ENCODE data around the gene DLG5.
A peak's percentile ranks its signal among the peaks of the same experiment; 100 is the strongest.

The DLG5 gene

DNA sequence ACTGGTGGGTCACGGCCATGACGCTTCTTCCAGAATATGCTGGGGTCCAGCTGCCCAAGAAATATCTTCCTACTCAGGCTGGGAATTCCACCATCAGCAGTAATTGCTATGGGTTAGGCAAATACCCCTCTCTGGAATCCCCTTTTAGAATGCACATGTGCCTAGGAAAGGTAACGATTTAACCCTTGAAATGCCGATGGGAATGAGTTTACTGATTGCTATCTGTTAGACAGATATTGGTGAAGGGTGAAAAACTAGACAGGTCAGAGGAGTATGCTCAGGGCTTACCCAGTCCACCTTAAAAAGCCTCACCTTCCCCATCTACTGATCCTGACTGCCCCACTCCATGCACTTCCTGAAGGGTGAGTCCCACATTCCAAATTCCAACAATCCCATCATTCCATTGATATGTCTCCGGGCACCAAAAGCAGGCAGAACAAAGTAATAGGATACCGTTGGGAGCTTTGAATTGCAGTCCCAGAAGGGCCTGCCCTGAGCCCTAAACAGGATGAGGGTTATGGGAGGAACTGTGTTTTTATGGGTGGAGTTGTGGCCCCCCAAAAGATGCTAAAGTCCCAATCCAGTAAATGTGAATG, 59.3 kb downstream of the DLG5 start:
- DNase-seq (ENCODE audit: low spot score): no peak

- no peak for DNase-seq (ENCODE audit: low spot score)
Observed at GRCh38 chr10:77866598-77866997, 60.0 kb downstream of the DLG5 start.

- no peak for DNase-seq (ENCODE audit: low spot score)
Observed at GRCh38 chr10:77865580-77866324, 60.8 kb downstream of the DLG5 start.

- no peak for DNase-seq (ENCODE audit: low spot score)
Observed at GRCh38 chr10:77864151-77864851, 62.3 kb downstream of the DLG5 start.

GRCh38 chr10:77863446-77863845, 63.1 kb downstream of the DLG5 start:
- DNase-seq (ENCODE audit: low spot score): no peak

- DNase-seq (ENCODE audit: low spot score): no peak
Observed at GRCh38 chr10:77862595-77862994, 64.0 kb downstream of the DLG5 start.

- no peak for DNase-seq (ENCODE audit: low spot score)
Observed at GRCh38 chr10:77861366-77861765, 65.2 kb downstream of the DLG5 start.

DNA sequence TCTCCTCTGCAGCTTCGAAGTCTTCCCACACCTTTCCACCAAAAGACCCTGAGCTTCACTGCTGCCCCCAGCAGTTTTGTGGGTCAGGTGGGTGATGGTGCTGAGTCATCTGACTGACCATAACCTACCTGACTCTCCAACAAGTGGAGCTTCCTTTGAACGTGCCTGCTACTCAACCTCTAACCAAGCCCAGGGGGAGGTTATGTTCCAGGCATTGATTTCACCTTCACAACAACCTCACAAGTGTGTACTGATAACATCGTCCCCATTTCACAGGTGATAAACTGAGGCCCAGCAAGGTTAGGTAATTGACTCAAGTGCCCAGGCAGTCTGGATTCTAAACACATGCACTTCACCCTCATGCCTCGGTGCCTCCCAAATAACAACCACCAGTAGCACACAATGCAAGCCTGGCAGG, 66.7 kb downstream of the DLG5 start:
- DNase-seq (ENCODE audit: low spot score): no peak

DNA sequence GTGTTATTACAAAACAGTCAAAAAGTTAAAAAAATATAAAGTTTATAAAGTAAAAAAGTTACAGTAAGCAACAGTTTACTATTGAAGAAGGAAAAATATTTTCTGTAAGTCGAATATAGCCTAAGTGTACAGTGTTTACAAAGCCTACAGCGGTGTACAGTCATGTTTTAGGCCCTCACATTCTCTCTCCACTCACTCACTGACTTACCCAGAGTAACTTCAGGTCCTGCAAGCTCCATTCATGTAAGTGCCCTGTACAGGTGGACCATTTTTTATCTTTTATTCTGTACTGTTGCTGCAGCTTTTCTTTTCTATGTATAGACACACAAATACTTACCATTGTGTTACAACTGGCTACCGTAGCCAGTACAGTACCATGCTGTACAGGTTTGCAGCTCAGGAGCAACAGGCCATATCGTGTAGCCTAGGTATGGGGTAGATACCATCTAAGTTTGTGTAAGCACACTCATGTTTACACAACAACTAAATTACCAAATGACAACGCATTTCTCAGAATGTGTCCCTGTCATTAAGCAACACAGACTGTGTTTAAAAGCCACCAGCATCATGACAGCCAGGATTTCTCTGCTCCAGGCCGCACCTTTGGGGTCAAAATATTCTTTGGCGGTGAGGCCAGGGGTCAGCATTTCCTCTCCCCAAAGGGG, 67.2 kb downstream of the DLG5 start:
- no peak for DNase-seq (ENCODE audit: low spot score)

DNA sequence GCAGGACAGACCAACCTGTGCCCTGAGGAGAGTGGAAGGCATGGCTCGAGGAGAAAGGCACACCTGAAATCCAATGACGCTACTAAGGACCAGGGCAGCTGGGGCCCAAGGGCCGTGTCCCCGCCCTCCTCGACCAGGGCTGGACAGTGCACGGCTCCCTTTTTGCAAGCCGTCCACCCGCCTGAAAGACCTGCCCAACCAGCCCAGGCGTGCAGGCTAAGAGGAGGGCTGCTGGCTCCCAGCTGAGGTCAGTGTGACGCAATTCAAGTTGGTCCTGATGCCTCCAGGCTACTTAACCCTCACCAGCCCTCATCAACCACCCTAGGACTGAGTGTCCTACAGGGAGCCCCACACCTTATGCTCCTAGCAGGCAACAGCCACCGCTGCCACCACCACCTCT, 69.3 kb downstream of the DLG5 start:
- no peak for DNase-seq (ENCODE audit: low spot score)

- no peak for DNase-seq (ENCODE audit: low spot score)
Observed at GRCh38 chr10:77856566-77856965, 70.0 kb downstream of the DLG5 start.

- DNase-seq (ENCODE audit: low spot score): no peak
Observed at GRCh38 chr10:77855404-77856155, 71.0 kb downstream of the DLG5 start.

GRCh38 chr10:77854115-77854514, 72.4 kb downstream of the DLG5 start:
- DNase-seq (ENCODE audit: low spot score): no peak

GRCh38 chr10:77853256-77853655, 73.3 kb downstream of the DLG5 start:
- DNase-seq (ENCODE audit: low spot score): no peak

DNA sequence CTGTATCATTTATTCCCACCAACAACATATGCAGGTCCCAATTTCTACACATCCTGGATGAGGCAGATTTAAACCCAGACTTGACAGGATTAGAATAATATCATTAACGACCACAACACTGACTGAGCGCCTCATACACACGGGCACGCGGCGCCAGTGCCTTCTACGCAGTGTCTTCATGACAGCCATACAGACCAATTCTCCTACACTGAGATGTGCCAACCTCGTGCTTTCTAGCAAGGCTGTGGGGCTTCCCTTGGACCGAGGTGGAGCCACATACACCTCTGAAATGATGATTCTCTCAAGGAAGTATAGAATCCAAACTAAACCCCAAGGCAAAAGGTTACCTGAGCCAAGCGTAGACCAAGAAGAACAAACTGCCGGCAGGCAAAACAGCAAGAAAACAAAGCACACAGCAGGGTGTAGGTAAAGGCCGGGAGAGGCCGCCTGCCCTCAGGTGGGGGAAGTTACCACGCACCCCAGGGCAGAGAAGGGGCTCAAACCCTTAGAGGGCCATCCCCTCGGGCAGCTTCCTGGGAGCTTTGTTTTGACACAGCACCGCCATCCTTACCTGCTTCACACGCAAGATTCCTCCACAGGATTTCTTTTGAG, 75.8 kb downstream of the DLG5 start:
- DNase-seq (ENCODE audit: low spot score): no peak

DNA sequence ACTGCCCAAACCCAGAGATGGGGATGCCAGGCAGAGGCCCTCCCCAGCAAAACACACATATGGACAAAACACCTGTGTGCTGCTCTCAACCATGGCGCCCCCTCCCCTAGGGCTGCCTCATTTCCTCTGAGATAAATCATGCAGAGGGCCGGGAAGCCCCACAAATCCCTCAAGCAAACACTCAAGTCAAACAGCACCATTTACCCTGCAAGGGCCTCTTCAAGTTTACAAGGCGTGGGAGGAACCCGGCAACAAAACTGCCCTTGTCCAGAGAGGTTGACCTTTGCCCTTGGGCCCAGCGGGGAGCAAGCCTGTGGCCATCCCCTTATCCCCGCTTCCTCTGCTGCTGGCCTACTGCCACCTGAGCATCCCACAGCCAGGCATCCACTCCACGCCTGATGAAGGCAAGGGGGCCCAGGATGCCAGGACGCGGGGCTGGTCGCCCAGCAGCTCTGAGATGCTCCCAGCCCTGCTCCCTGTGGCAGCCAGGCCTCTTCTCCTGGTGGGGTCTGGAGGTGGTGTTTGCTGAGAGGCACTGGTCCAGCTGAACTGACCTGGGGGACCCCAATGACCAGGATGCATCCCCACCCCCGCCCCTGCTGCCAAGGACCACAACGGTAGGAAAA, 77.4 kb downstream of the DLG5 start:
- DNase-seq (ENCODE audit: low spot score): peak; percentile 61

GRCh38 chr10:77846718-77847311, 79.7 kb downstream of the DLG5 start:
- DNase-seq (ENCODE audit: low spot score): peak; percentile 66

DNA sequence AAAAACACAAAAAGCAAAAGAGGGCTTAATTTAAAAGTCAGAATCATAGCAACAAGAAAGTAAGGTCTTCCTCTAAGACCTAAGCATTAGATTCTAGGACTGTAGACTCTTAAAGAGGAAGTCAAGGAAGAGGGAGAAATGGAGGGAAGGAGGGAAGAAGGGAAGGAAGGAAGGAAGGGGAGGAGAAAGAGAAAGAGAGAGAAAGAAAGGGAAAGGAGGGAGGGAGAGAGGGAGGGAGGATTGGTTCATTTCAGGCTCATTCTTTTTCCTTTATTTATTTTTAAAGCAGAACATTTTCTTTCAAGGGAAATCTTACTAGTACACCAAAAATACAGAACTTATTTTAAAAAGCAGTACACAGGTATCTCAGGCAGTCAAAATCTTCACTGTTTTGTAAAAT, 81.1 kb downstream of the DLG5 start:
- no peak for DNase-seq (ENCODE audit: low spot score)

- DNase-seq (ENCODE audit: low spot score): no peak
Observed at GRCh38 chr10:77844713-77845445, 81.7 kb downstream of the DLG5 start.

GRCh38 chr10:77844177-77844576, 82.4 kb downstream of the DLG5 start:
- DNase-seq (ENCODE audit: low spot score): peak; percentile 36

All from HuH-7 (cell line).